Measurements from ENCODE around the gene DTX4.

The DTX4 gene

DNA sequence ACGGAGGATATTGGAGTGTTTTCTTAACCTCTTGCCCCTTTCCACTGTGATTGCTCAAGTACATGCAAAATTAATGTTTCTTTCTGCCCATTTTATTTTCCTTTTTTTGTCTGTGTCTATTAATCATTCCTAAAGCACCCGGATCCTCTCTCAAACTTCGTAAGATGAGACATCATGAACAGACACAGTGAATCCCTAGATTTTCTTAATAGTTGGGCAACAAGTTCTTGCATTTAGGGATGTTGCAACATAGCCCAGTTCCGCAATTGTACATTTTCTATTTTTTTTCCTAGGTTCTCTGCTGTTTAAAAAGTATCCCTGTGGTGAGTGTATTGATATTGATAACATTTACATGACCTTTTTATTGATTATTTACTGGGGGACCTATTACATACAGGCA is 26.4 kb upstream of the DTX4 start:
- H3K27me3 ChIP-seq (ENCODE audit: control insufficient read depth in 1 of 2, insufficient read depth in 2 of 2, low read length in 2 of 2), result no peaks in the 10 kb centered on the region
- H3K9me3 ChIP-seq (ENCODE audit: low read length), result no peaks in the 10 kb centered on the region
- peak overlapping the region in 1 of 2 donors; percentile 94 for H3K4me3 ChIP-seq (ENCODE audit: low read depth in 1 of 2, low read length in 2 of 2)
- peak overlapping the region; percentile 21 for H3K27ac ChIP-seq (ENCODE audit: low read depth, low read length)
- no peak overlapping the region for H3K9ac ChIP-seq (ENCODE audit: low read length)
- peaks cover 17% of the 10 kb centered on the region for H3K4me1 ChIP-seq (ENCODE audit: insufficient read depth, low read length)
- H3K36me3 ChIP-seq (ENCODE audit: insufficient read depth, low read length), result no peaks in the 10 kb centered on the region

DNA sequence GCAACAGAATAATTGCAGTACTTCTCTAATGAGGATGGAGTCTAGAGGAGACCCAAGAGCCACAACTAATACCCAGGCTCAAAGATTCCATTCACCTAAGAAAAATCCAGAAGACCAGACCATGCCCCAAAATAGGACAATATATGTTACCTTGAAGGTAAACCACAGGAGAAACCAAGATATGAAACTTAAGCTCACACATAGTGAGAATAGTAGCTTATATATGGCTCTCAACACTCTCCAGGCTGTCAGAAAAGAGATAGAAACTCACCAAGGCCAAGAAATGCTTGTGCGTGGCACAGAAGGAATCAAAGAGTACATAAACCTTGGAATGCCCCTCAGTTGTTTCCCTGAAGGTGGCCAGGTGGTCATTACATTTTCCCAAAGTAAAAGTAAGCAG is 20.2 kb upstream of the DTX4 start:
- H3K9ac ChIP-seq (ENCODE audit: low read length), result no peak overlapping the region
- no peak overlapping the region for H3K27ac ChIP-seq (ENCODE audit: low read depth, low read length)
- H3K4me3 ChIP-seq (ENCODE audit: low read depth in 1 of 2, low read length in 2 of 2), result no peak overlapping the region
- no peaks in the 10 kb centered on the region for H3K36me3 ChIP-seq (ENCODE audit: insufficient read depth, low read length)
- no peaks in the 10 kb centered on the region for H3K9me3 ChIP-seq (ENCODE audit: low read length)
- no peaks in the 10 kb centered on the region for H3K27me3 ChIP-seq (ENCODE audit: control insufficient read depth in 1 of 2, insufficient read depth in 2 of 2, low read length in 2 of 2)
- no peaks in the 10 kb centered on the region for H3K4me1 ChIP-seq (ENCODE audit: insufficient read depth, low read length)

DNA sequence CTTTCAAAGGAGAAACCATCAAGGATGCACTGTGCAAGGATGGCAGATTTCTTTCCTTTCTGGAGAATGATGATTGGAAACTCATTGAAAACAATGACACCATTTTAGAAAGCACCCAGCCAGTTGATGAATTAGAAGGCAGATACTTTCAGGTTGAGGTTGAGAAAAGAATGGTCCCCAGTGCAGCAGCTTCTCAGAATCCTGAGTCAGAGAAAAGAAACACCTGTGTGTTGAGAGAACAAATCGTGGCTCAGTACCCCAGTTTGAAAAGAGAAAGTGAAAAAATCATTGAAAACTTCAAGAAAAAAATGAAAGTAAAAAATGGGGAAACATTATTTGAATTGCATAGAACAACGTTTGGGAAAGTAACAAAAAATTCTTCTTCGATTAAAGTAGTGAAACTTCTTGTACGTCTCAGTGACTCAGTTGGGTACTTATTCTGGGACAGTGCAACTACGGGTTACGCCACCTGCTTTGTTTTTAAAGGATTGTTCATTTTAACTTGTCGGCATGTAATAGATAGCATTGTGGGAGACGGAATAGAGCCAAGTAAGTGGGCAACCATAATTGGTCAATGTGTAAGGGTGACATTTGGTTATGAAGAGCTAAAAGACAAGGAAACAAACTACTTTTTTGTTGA is 19.5 kb upstream of the DTX4 start:
- Histone ChIP-seq H3K4me1 (ENCODE audit: insufficient read depth, low read length) (no peaks in the 10 kb centered on the region), H3K36me3 (ENCODE audit: insufficient read depth, low read length) (no peaks in the 10 kb centered on the region), H3K9me3 (ENCODE audit: low read length) (no peaks in the 10 kb centered on the region), H3K4me3 (ENCODE audit: low read depth in 1 of 2, low read length in 2 of 2) (no peak overlapping the region), H3K9ac (ENCODE audit: low read length) (no peak overlapping the region), H3K27ac (ENCODE audit: low read depth, low read length) (no peak overlapping the region), H3K27me3 (ENCODE audit: control insufficient read depth in 1 of 2, insufficient read depth in 2 of 2, low read length in 2 of 2) (no peaks in the 10 kb centered on the region)

DNA sequence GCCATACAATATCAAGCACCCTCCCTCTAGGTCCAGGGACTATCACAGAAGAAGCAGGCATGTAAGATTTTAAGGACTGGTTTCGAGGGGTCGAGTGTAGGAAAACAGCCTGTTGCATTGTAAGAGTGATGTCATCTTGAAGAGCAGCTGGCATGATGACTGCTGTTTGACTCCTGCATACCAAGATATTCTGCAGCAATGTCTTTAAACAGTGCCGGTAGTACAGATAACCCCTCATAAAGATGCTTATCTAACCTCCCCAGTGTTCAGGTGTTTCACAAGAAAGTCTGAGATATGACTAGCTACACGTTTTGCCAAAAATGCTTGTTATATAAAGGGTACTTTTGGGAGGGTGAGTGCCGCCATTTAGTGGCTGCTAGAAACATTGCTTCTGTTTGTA is 17.3 kb upstream of the DTX4 start:
- Histone ChIP-seq H3K9me3 (ENCODE audit: low read length) (no peaks in the 10 kb centered on the region), H3K4me1 (ENCODE audit: insufficient read depth, low read length) (no peaks in the 10 kb centered on the region), H3K9ac (ENCODE audit: low read length) (no peak overlapping the region), H3K27me3 (ENCODE audit: control insufficient read depth in 1 of 2, insufficient read depth in 2 of 2, low read length in 2 of 2) (no peaks in the 10 kb centered on the region), H3K27ac (ENCODE audit: low read depth, low read length) (no peak overlapping the region), H3K36me3 (ENCODE audit: insufficient read depth, low read length) (no peaks in the 10 kb centered on the region), H3K4me3 (ENCODE audit: low read depth in 1 of 2, low read length in 2 of 2) (no peak overlapping the region)

DNA sequence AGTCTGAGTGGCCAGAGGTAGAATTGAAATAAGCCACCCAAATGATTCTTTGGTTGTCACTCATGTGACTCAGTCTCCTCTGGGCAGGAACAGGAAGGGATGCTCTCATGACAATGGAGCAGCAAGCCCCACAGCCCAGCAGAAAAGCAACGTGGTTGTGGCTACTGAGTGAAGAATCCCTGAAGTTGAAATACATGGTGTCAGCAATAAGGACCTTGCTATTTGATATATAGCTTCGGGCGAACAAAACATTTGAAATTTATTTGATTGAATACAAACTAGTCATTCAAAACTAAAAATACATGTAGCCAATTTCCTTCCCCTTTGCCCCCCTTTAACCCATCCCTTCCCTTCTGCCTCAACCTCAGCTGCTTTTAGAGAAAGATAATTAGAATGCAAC is 14.5 kb upstream of the DTX4 start:
- Histone ChIP-seq H3K9ac (ENCODE audit: low read length) (no peak overlapping the region), H3K36me3 (ENCODE audit: insufficient read depth, low read length) (no peaks in the 10 kb centered on the region), H3K4me3 (ENCODE audit: low read depth in 1 of 2, low read length in 2 of 2) (no peak overlapping the region)

DNA sequence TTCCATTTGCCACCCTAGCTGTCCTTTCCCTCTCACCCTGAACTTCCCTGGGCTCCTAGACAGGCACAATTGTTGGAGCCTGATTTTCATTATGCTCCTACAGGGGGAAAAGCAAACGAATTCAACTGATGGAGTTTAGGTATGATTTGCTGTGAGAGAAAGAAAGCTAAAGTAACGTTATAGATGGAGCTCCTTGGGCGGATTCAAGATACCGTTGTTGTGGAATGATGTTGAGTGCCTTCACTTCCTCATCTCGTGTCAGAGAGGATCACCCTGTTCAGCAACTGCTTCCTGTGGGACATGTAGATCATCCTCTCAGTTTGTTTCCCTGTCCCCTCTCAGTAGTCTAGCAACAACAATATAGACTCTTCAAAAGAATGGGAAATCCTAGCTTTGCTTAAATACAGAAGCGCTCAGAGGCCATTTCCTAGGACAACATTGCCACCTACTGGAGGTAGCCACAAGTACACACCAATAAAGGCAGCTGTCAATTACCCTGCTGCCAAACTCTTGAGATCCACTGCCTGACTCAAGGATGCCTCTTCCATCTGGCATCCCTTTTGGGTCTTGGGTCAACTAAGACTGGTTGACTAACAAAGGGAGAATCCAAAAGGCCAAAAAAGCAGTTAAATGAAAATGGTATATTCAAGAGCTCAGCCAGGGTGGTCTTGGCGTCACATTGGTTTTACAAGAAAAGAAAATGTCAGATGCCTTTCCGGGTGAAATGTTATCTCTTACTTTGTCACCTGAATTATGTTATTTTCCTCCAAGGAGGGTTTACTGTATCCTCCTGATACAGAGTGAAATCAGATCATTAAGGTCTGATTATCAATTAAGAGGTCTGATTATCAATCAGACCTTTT is 13.5 kb upstream of the DTX4 start:
- H3K4me3 ChIP-seq (ENCODE audit: low read depth in 1 of 2, low read length in 2 of 2), result no peak overlapping the region
- H3K4me1 ChIP-seq (ENCODE audit: insufficient read depth, low read length), result no peaks in the 10 kb centered on the region
- no peak overlapping the region for H3K9ac ChIP-seq (ENCODE audit: low read length)
- no peaks in the 10 kb centered on the region for H3K9me3 ChIP-seq (ENCODE audit: low read length)
- H3K36me3 ChIP-seq (ENCODE audit: insufficient read depth, low read length), result no peaks in the 10 kb centered on the region
- no peak overlapping the region for H3K27ac ChIP-seq (ENCODE audit: low read depth, low read length)
- H3K27me3 ChIP-seq (ENCODE audit: control insufficient read depth in 1 of 2, insufficient read depth in 2 of 2, low read length in 2 of 2), result no peaks in the 10 kb centered on the region

More for the DNA sequence above, 14.5 kb upstream of the DTX4 start:
- H3K9me3 ChIP-seq (ENCODE audit: low read length), result no peaks in the 10 kb centered on the region
- H3K4me1 ChIP-seq (ENCODE audit: insufficient read depth, low read length), result no peaks in the 10 kb centered on the region
- H3K27me3 ChIP-seq (ENCODE audit: control insufficient read depth in 1 of 2, insufficient read depth in 2 of 2, low read length in 2 of 2), result no peaks in the 10 kb centered on the region
- no peak overlapping the region for H3K27ac ChIP-seq (ENCODE audit: low read depth, low read length)

DNA sequence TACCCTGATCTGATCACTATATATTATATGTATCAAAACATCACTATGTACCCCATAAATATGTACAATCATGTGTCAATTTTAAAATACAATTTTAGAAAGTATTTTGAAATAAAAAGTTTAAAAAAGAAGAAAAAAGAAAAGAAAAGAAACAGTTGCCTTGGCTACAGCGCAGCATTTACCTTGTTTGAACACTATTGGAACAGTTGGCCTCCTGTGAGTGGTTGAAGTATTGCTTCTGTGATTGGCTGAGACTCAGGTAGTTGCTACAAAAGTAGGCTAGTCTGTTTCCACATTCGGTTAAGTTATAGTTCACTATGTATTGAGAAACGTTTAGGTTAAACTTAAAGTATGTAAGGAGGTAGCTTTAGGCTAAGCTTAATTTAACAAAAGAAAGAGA is 7.9 kb upstream of the DTX4 start:
- no peak overlapping the region for H3K9ac ChIP-seq (ENCODE audit: low read length)
- H3K27ac ChIP-seq (ENCODE audit: low read depth, low read length), result no peak overlapping the region
- H3K36me3 ChIP-seq (ENCODE audit: insufficient read depth, low read length), result no peaks in the 10 kb centered on the region
- H3K27me3 ChIP-seq (ENCODE audit: control insufficient read depth in 1 of 2, insufficient read depth in 2 of 2, low read length in 2 of 2), result no peaks in the 10 kb centered on the region
- H3K4me3 ChIP-seq (ENCODE audit: low read depth in 1 of 2, low read length in 2 of 2), result no peak overlapping the region
- no peaks in the 10 kb centered on the region for H3K9me3 ChIP-seq (ENCODE audit: low read length)
- H3K4me1 ChIP-seq (ENCODE audit: insufficient read depth, low read length), result no peaks in the 10 kb centered on the region

DNA sequence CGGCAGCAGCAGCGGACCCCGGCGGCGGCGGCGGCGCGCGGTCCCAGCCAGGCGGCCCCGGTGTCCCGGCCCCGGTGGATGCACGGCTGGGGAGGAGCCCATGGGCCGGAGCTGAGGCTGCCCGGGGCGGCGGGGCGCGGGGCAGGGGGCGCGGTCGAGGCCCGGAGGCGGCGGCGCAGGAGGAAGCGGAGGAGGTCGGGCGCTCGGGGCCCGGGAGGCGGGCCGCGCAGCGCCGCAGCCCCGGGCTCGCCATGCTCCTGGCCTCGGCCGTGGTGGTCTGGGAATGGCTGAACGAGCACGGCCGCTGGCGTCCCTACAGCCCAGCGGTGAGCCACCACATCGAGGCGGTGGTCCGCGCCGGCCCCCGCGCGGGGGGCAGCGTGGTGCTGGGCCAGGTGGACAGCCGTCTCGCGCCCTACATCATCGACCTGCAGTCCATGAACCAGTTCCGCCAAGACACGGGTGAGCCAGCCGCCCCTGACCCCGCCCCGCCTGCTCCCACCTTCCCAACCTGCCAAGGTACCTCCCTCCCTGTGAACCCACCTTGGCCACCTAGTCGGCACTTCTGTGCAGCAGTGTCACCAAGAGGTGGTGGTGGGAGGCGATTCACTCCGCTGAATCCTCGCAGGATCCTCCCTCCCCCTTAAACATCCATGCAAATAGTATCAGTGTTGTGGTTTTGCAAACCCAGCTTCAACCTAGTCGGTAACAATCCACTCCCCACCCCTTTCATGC is 580 bp downstream of the DTX4 start:
- Histone ChIP-seq H3K36me3 (ENCODE audit: insufficient read depth, low read length) (no peaks in the 10 kb centered on the region), H3K27ac (ENCODE audit: low read depth, low read length) (no peak overlapping the region), H3K9ac (ENCODE audit: low read length) (peak overlapping the region; percentile 52), H3K9me3 (ENCODE audit: low read length) (no peaks in the 10 kb centered on the region), H3K4me1 (ENCODE audit: insufficient read depth, low read length) (peaks cover 8% of the 10 kb centered on the region), H3K4me3 (ENCODE audit: low read depth in 1 of 2, low read length in 2 of 2) (peak overlapping the region; percentile 74 to 86), H3K27me3 (ENCODE audit: control insufficient read depth in 1 of 2, insufficient read depth in 2 of 2, low read length in 2 of 2) (no peaks in the 10 kb centered on the region)

DNA sequence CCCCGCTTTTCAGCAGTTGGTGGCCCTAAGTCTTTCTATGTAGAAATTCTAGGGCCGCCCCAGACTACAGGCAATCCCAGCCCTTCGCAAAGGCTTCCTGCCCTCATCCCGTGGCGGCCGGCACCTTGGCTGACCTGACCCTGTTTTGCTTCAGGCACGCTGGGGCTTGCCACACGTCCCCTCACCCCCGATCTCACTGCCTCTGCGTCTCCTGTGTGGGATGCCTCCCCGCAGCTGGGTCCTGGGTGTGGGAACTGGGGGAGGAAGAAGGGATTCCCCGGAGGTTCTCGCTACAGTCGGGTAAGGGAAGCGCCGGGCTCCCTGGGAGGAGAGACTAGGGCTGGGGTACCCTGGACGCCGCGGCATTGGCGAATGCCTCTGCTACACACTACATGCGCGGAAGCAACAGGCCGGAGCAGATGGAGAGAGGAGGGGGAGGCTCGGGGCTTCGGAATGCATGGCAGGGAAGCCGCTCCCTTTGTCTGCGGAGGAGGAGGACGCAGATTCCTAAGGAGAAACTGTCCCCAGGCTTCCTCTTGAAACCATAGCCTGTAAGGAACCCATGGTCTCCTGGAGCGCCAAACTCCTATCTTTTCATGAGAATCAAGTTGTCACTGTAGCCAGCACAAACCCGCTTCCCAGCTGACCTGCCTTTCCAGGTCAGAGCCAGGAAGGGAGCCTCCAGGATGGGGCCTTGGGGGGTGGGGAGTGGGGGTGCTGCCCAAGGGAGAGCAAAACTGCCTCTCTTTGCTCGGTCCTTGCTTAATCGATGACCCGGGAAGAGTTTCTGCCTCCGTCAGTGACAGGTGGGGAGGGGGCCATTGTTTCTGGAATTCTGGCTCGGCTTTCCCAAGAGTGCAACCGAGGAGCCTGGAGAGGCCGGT is 1.4 kb downstream of the DTX4 start:
- H3K27ac ChIP-seq (ENCODE audit: low read depth, low read length), result peak overlapping the region; percentile 48
- peak overlapping the region; percentile 52 for H3K9ac ChIP-seq (ENCODE audit: low read length)
- H3K27me3 ChIP-seq (ENCODE audit: control insufficient read depth in 1 of 2, insufficient read depth in 2 of 2, low read length in 2 of 2), result no peaks in the 10 kb centered on the region
- H3K36me3 ChIP-seq (ENCODE audit: insufficient read depth, low read length), result no peaks in the 10 kb centered on the region
- peak overlapping the region; percentile 74 to 77 for H3K4me3 ChIP-seq (ENCODE audit: low read depth in 1 of 2, low read length in 2 of 2)
- no peaks in the 10 kb centered on the region for H3K9me3 ChIP-seq (ENCODE audit: low read length)
- H3K4me1 ChIP-seq (ENCODE audit: insufficient read depth, low read length), result peaks cover 8% of the 10 kb centered on the region

DNA sequence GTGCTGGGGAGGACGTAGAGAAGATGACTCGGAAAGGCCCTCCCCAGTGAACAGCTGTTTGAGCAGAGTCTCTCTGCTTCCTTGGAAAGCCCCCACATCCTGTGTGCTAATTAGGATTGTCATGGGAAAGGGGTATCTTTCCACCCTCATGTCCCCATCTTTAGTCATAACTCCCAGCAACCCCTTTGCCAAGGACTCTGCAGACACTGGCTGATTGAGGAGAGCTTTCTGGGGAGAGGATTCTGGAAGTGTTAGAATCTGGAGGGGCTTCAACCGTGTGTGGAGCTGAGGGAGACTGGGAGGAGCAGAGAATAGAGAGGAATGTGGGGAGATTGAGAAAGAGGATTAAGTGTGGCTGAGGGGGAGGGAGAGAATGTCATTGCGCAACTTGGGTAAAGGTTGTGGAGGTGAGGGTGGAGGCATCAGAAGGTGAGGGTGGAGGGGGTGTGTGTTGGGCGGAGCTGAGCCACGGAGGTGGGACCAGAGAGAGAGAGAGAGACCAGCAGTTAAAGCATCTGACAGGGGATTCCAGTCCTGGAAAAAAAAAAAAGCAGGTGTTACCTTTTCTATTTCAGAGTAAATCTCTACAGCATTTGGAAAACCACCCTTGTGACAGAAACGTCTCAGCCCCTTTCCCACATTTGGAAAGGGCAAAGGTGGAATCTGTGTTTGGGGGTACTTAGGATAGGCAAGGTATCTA is 2.2 kb downstream of the DTX4 start:
- H3K4me1 ChIP-seq (ENCODE audit: insufficient read depth, low read length), result peaks cover 8% of the 10 kb centered on the region
- no peak overlapping the region for H3K9ac ChIP-seq (ENCODE audit: low read length)
- no peaks in the 10 kb centered on the region for H3K27me3 ChIP-seq (ENCODE audit: control insufficient read depth in 1 of 2, insufficient read depth in 2 of 2, low read length in 2 of 2)
- peak overlapping the region; percentile 1 to 77 for H3K4me3 ChIP-seq (ENCODE audit: low read depth in 1 of 2, low read length in 2 of 2)
- H3K27ac ChIP-seq (ENCODE audit: low read depth, low read length), result peak overlapping the region; percentile 45
- H3K36me3 ChIP-seq (ENCODE audit: insufficient read depth, low read length), result no peaks in the 10 kb centered on the region
- H3K9me3 ChIP-seq (ENCODE audit: low read length), result no peaks in the 10 kb centered on the region
